Measurements from ENCODE around the gene STRADA. TPM values are rescaled to one million over a fixed set of nuclear protein-coding genes. Genes with fewer than 3 reads are reported as not detected.
A peak's percentile ranks its signal among the peaks of the same experiment; 100 is the strongest.

The STRADA gene
- total RNA-seq, 1 experiment from 2014 or later, result 17.3 TPM

DNA sequence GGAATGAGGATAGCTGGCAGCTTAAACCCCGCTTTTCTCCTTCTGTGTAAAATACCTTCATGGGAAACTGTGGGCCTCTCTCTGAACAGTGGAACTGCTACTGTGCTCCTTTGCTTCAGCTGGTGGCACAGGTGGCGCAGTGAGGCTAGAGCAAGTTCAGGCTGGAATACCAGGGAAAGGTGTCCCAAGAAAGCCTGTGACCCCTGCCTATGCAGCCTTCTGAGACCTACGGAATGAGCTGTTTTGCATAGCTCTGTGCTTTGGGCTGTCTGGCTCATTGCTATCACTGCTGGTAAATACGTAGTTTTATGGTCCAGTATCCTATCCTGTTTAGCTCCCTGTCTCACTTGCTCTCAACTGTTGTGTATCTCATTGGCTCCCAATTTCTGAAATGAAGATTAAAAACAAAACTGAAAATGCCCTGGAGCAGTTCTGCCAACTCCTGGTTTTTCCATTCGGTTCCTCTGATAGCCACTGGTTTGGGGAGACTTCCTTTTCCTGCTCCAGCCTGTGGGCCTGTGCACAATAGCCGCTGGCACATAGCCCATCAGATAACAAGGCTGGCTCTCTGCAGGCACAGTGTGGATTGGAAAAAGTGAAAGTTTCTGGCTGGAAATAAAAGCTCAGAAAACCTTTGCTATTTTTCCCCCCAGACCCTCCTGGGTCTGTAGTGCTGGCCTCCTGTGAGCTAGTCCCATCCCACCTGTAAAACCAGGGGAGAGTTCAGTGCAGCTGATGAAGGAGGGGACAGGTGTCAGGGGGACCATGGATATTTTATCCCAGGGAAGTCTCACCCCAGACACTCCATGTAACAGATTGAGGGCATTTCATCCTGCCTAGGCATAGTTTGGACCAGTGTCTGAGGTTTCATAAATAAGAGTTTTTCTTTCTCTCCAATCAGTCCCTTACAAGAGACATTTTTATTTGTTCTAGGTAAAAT, 65.7 kb downstream of the STRADA start:
- Histone ChIP-seq H3K4me1 (replicated peaks) (peaks cover 16% of the 10 kb centered on the region), H3K36me3 (peaks cover 36% of the 10 kb centered on the region), H3K27ac (peak overlapping the region; percentile 4; the same call in 1 of the 2 replicates), H3K4me3 (no peak overlapping the region), H3K27me3 (replicated peaks) (no peaks in the 10 kb centered on the region), H3K9me3 (replicated peaks) (no peaks in the 10 kb centered on the region)
- peak; percentile 83 to 93 for DNase-seq (ENCODE audit: low read depth in 1 of 2, low spot score in 2 of 2)

DNA sequence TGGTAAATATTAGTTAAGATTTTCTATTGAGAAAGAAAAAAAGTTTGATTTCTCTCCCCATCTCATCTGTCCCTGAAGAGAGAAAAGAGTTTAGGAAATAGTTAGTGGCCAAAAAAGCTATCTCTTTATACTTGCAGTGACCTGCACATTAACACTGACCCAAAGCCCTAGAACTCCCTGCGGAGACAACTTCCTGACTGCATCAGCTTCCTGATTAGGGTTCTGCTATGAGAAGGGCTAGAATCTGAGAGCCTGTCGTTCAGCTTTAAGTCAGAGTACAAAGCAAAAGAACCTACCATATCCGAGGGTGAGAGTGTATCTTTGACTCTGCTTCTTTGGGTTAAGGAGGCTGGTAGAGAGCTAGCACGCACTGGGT, 66.4 kb downstream of the STRADA start:
- DNase-seq (ENCODE audit: low read depth in 1 of 2, low spot score in 2 of 2), result no peak
- no peaks in the 10 kb centered on the region for H3K27me3 ChIP-seq (replicated peaks)

DNA sequence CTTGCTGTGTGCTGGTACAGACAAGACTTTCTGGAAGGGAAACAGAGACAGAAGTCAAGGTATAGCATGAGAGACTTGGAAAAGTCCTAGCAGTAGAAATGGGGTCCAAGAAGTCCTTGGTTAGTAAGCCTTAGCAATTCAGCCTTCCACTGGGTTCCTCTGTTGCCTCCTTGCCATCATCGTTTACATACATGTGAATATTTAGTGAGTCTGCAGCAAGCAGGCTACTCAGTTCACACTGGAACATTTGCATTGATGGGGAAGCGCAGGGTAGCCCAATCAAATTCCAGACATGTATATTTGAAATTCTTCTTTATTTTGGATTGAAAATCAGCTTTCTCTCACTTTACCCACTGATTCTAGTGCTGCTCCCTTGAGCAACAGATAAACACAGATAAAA, 68.7 kb downstream of the STRADA start:
- peaks cover 56% of the 10 kb centered on the region for H3K36me3 ChIP-seq
- no peaks in the 10 kb centered on the region for H3K27me3 ChIP-seq (replicated peaks)
- no peak overlapping the region for H3K27ac ChIP-seq
- peaks cover 16% of the 10 kb centered on the region for H3K4me1 ChIP-seq (replicated peaks)
- H3K4me3 ChIP-seq, result no peak overlapping the region
- H3K9me3 ChIP-seq (replicated peaks), result no peaks in the 10 kb centered on the region
- DNase-seq (ENCODE audit: low read depth in 1 of 2, low spot score in 2 of 2), result no peak

More for the DNA sequence above, 66.4 kb downstream of the STRADA start:
- Histone ChIP-seq H3K36me3 (peaks cover 36% of the 10 kb centered on the region), H3K9me3 (replicated peaks) (no peaks in the 10 kb centered on the region), H3K4me1 (replicated peaks) (peaks cover 16% of the 10 kb centered on the region), H3K4me3 (no peak overlapping the region), H3K27ac (no peak overlapping the region; the same call in 1 of the 2 replicates)

DNA sequence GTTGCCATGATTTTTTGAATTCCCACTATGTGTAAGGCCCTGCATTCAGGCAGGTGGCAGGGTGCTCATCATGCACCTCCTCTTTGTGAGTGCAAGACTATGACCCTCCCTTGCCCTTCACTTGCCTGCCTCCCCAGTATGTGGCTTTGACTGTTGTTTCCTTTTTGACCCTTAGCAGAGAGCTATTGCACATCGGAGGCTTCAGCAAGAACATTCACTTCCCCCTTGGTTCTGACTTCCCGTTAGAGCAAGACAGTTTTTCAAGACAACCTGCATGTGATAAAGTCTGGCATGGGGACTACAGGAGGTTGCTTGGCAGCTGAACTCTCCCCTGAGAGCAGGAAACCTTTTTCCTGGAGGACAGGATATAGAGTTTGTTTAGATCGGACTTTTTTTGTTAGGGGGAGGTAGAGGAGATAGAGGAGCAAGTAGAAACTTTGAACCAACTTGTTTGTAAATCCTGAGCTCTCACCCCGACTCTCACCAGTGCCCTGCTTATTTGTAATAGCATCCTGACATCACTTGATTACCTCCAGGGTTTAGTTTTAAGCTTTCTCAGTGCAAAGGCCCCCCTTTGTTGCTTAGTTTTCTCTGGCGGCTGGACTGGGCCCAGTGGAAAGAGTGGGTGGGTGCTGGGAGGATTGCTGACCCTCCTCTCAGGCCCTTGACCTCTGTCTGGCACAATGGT, 75.9 kb downstream of the STRADA start:
- Histone ChIP-seq H3K36me3 (peaks cover 66% of the 10 kb centered on the region), H3K4me1 (replicated peaks) (no peaks in the 10 kb centered on the region), H3K27me3 (replicated peaks) (no peaks in the 10 kb centered on the region), H3K9me3 (replicated peaks) (no peaks in the 10 kb centered on the region), H3K4me3 (no peak overlapping the region), H3K27ac (no peak overlapping the region)
- no peak for DNase-seq (ENCODE audit: low read depth in 1 of 2, low spot score in 2 of 2)

DNA sequence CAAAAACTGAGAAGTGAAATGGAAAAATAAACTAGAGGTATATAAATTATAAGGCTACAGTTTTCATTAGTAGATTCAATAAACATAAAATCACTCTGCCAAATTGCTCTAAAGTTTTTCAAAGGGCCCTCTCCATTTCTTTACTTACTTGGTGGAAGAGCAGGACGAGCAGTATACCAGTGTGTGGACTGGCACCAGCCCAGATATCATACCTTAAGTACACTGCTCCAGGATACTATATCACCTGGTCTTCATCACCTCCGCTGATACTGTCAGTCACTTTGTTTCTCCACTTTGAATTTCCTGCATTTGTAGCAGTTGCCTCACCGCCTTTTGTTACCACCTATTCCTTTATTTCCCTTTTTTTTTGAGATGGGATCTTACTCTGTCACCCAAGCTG, 81.7 kb downstream of the STRADA start:
- no peak overlapping the region for H3K27ac ChIP-seq
- no peaks in the 10 kb centered on the region for H3K9me3 ChIP-seq (replicated peaks)
- no peak for DNase-seq (ENCODE audit: low read depth in 1 of 2, low spot score in 2 of 2)
- no peak overlapping the region for H3K4me3 ChIP-seq
- H3K4me1 ChIP-seq (replicated peaks), result no peaks in the 10 kb centered on the region
- H3K36me3 ChIP-seq, result peaks cover 47% of the 10 kb centered on the region
- no peaks in the 10 kb centered on the region for H3K27me3 ChIP-seq (replicated peaks)

DNA sequence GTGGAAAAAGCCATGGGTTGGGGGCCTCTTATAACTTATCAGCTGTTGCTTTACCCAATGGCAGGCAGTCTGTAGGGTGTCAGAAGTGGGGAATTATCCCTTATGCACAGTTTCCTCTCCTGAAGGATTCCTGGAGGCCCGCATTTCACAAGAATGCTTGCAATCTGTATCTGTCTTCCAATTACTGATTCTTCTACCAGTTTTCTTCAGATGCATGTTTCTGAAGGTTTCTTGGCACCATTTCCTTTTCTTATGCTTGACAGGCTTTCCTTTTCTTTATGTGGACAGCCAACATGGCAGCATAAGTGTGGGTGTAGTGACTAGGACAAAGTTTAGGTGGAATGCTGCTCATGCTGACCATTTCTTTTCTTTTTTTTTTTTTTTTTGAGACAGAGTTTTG, 83.2 kb downstream of the STRADA start:
- H3K27me3 ChIP-seq (replicated peaks), result no peaks in the 10 kb centered on the region
- H3K36me3 ChIP-seq, result peaks cover 55% of the 10 kb centered on the region
- no peak overlapping the region for H3K4me3 ChIP-seq
- H3K4me1 ChIP-seq (replicated peaks), result no peaks in the 10 kb centered on the region
- no peak overlapping the region for H3K27ac ChIP-seq
- no peaks in the 10 kb centered on the region for H3K9me3 ChIP-seq (replicated peaks)
- no peak for DNase-seq (ENCODE audit: low read depth in 1 of 2, low spot score in 2 of 2)

DNA sequence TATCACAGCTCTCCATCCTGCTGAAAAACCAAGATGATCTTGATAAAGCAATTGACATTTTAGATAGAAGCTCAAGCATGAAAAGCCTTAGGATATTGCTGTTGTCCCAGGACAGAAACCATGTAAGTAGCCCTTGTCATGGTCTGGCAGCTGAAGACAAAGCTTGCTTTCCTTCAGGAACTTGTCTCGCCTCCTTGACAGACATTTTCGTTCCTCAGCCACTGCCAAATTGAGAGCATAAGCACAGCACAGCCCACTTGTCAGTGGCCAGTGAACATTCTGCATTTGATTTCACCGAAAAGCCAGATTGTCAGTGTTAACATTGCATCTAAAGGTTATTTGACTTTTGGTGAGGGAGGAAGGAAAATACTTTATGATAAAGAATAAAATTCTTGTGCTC, 83.8 kb downstream of the STRADA start:
- H3K36me3 ChIP-seq, result peaks cover 60% of the 10 kb centered on the region
- no peaks in the 10 kb centered on the region for H3K9me3 ChIP-seq (replicated peaks)
- no peaks in the 10 kb centered on the region for H3K27me3 ChIP-seq (replicated peaks)
- no peak overlapping the region for H3K4me3 ChIP-seq
- no peak for DNase-seq (ENCODE audit: low read depth in 1 of 2, low spot score in 2 of 2)
- H3K4me1 ChIP-seq (replicated peaks), result no peaks in the 10 kb centered on the region
- no peak overlapping the region for H3K27ac ChIP-seq

DNA sequence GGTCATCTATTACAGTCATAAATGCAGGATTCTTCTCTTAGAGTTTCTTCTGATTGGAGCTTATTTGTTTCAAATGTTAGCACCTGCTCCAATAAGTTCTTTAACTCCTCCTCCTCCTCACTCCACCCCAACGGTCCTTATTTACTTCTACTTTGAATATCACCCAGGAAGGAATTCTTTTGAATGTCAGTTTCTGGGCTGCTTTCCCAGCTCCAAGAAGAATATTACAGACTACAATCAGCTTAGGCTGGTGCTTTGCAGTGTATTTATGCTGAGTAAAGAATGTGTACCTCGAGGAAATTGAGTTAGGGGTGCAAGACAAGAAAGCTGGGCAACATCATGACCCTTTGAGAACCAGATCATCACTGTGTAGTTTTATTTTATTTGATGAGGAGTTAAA, 88.5 kb downstream of the STRADA start:
- Histone ChIP-seq H3K27ac (no peak overlapping the region), H3K4me3 (no peak overlapping the region), H3K9me3 (replicated peaks) (no peaks in the 10 kb centered on the region), H3K27me3 (replicated peaks) (no peaks in the 10 kb centered on the region), H3K36me3 (peaks cover 49% of the 10 kb centered on the region), H3K4me1 (replicated peaks) (no peaks in the 10 kb centered on the region)
- DNase-seq (ENCODE audit: low read depth in 1 of 2, low spot score in 2 of 2), result no peak

Other genes with a start within 250 kb of the STRADA start
- not detected in 2 replicates for gene KCNH6, start 218.4 kb downstream of the STRADA start, total RNA-seq (2014; rRNA removed; shearing (Covaris generic))
- gene DCAF7, start 191.3 kb downstream of the STRADA start, total RNA-seq (2014; rRNA removed; shearing (Covaris generic)), result 60.4 and 68.5 TPM in 2 replicates
- gene TACO1, start 140.9 kb downstream of the STRADA start, total RNA-seq (2014; rRNA removed; shearing (Covaris generic)), result 23.7 and 30.6 TPM in 2 replicates
- 35.8 and 49.5 TPM in 2 replicates for gene MAP3K3, start 119.4 kb downstream of the STRADA start, total RNA-seq (2014; rRNA removed; shearing (Covaris generic))
- 26.5 and 35.2 TPM in 2 replicates for gene LIMD2, start 41.7 kb downstream of the STRADA start, total RNA-seq (2014; rRNA removed; shearing (Covaris generic))
- gene CCDC47, start 31.8 kb upstream of the STRADA start, total RNA-seq (2014; rRNA removed; shearing (Covaris generic)), result 106 and 125 TPM in 2 replicates
- gene DDX42, start 32.4 kb upstream of the STRADA start, total RNA-seq (2014; rRNA removed; shearing (Covaris generic)), result 102 and 118 TPM in 2 replicates
- gene PSMC5, start 85.6 kb upstream of the STRADA start, total RNA-seq (2014; rRNA removed; shearing (Covaris generic)), result 54.4 and 63.7 TPM in 2 replicates
- 68.9 and 80.2 TPM in 2 replicates for gene FTSJ3, start 85.9 kb upstream of the STRADA start, total RNA-seq (2014; rRNA removed; shearing (Covaris generic))
- 75.9 and 115 TPM in 2 replicates for gene SMARCD2, start 100.9 kb upstream of the STRADA start, total RNA-seq (2014; rRNA removed; shearing (Covaris generic))
- not detected in 2 replicates for gene CSH2, start 131.9 kb upstream of the STRADA start, total RNA-seq (2014; rRNA removed; shearing (Covaris generic))
- not detected in 2 replicates for gene GH2, start 140.1 kb upstream of the STRADA start, total RNA-seq (2014; rRNA removed; shearing (Covaris generic))
- not detected in 2 replicates for gene CSH1, start 154.8 kb upstream of the STRADA start, total RNA-seq (2014; rRNA removed; shearing (Covaris generic))
- gene CSHL1, start 169.5 kb upstream of the STRADA start, total RNA-seq (2014; rRNA removed; shearing (Covaris generic)), result not detected in 2 replicates
- not detected in 2 replicates for gene GH1, start 177.0 kb upstream of the STRADA start, total RNA-seq (2014; rRNA removed; shearing (Covaris generic))
- not detected in 2 replicates for gene CD79B, start 190.5 kb upstream of the STRADA start, total RNA-seq (2014; rRNA removed; shearing (Covaris generic))
- not detected in 2 replicates for gene SCN4A, start 231.1 kb upstream of the STRADA start, total RNA-seq (2014; rRNA removed; shearing (Covaris generic))